ENCODE measurements around the gene KAT6B.
A peak's percentile ranks its signal among the peaks of the same experiment; 100 is the strongest.
"Not testable (repeated sequence)": the region's sequence is repeated elsewhere in the genome, so short reads cannot be mapped to it uniquely, and the experiment has no call there.

Gene KAT6B

GRCh38 chr10:75035975-75036708 lies 209.7 kb downstream of the KAT6B start:
- DNase-seq (ENCODE audit: low read depth, low spot score): no peak

GRCh38 chr10:75037171-75038153 lies 211.1 kb downstream of the KAT6B start:
- no peak for DNase-seq (ENCODE audit: low read depth, low spot score)

GRCh38 chr10:75038335-75038734 lies 211.9 kb downstream of the KAT6B start:
- DNase-seq (ENCODE audit: low read depth, low spot score): peak; percentile 28

GRCh38 chr10:75040576-75040975 lies 214.2 kb downstream of the KAT6B start:
- DNase-seq (ENCODE audit: low read depth, low spot score): no peak

GRCh38 chr10:75042292-75042974 lies 216.0 kb downstream of the KAT6B start:
- DNase-seq (ENCODE audit: low read depth, low spot score): no peak

- DNase-seq (ENCODE audit: low read depth, low spot score): peak; percentile 69
Measured at GRCh38 chr10:75043256-75044131, 217.1 kb downstream of the KAT6B start.

GRCh38 chr10:75048669-75049098 lies 222.3 kb downstream of the KAT6B start:
- no peak for DNase-seq (ENCODE audit: low read depth, low spot score)

GRCh38 chr10:75049316-75050148 lies 223.1 kb downstream of the KAT6B start:
- DNase-seq (ENCODE audit: low read depth, low spot score): peak; percentile 39

- DNase-seq (ENCODE audit: low read depth, low spot score): no peak
Measured at GRCh38 chr10:75050149-75050919, 223.9 kb downstream of the KAT6B start.

GRCh38 chr10:75051308-75051707 lies 224.9 kb downstream of the KAT6B start:
- DNase-seq (ENCODE audit: low read depth, low spot score): no peak

- DNase-seq (ENCODE audit: low read depth, low spot score): not testable (repeated sequence)
Measured at GRCh38 chr10:75055896-75056406, 229.6 kb downstream of the KAT6B start.

GRCh38 chr10:75057680-75058079 lies 231.3 kb downstream of the KAT6B start:
- DNase-seq (ENCODE audit: low read depth, low spot score): no peak

GRCh38 chr10:75058161-75058560 lies 231.8 kb downstream of the KAT6B start:
- peak; percentile 28 for DNase-seq (ENCODE audit: low read depth, low spot score)

GRCh38 chr10:75061709-75062505 lies 235.5 kb downstream of the KAT6B start:
- DNase-seq (ENCODE audit: low read depth, low spot score): no peak

GRCh38 chr10:75062506-75063299 lies 236.3 kb downstream of the KAT6B start:
- no peak for DNase-seq (ENCODE audit: low read depth, low spot score)

GRCh38 chr10:75063461-75064230 lies 237.2 kb downstream of the KAT6B start:
- no peak for DNase-seq (ENCODE audit: low read depth, low spot score)

- DNase-seq (ENCODE audit: low read depth, low spot score): no peak
Measured at GRCh38 chr10:75065076-75065475, 238.7 kb downstream of the KAT6B start.

Data from ELF-1 (cell line).